Amygdala (tissue), 56 donors: ENCODE results near the gene ST7.
A peak's percentile ranks its signal among the peaks of the same experiment; 100 is the strongest.
"Not testable (repeated sequence)": the region's sequence is repeated elsewhere in the genome, so short reads cannot be mapped to it uniquely, and the experiment has no call there.

Experiments used
- DNase-seq, 56 donors: peaks; one replicate each; lab custom pipeline; 2025; lab: John Stamatoyannopoulos, UW

Gene ST7

DNA sequence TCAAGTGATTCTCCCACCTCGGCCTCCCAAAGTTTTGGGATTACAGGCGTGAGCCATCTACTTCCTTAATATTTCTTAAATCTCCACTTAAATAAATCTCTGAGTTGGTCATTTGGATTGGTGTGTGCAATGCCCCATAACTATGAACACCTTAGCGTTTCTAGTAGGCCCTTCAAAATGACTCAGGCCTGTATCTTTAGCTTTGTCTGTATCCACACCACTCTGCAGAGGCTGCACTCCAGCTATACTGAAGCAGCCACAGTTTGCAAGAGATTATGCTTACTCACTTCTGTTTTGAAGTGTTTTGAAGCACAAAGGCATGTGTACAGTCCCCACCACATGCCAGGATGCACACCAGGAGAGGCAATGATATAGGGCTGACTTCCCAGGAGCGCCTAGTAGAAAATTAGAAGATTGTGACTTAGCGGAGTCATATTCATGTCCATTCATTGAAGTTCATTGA is 2.4 kb upstream of the ST7 start:
- no peak for DNase-seq

DNA sequence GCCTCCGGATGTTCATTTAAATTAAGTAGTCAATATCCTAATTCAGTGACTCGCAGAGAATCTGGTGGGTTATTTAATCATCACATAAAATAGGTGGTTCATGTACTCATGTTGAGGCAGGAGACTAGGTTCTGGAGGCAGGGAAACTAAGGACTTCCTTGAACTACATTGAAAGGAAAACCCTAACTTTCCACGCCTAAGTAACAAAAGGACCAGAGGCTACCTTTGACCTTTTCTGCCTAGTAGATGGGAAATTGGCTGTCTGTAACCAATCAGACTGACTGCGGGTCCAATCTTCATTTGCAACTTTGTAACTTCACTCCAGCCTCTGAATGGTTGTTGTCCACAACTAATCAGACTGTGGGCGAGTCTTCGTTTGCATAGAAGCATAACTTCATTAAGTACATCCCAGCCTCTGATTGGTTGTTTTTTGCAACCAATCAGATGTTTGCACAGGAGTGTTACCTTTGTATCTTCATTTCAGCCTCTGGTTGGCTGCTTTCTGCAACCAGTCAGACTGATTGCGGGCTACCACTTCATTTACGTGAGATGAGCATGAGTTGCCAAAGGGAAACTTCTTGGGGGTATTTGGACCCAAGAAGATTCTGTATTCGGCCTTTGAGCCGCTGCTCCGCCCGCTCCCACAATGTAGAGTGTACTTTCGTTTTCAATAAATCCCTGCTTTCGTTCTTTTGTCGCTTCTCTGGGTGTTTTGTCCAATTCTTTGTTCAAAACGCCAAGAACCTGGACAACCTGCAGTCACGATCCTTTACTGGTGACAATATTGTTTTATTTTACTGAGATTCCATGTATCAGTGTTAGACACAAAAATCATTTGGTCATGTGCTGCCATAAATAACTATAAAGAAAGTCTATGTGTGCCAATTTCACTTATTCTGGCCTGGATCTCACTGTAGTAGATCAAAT is 1.7 kb upstream of the ST7 start:
- no peak for DNase-seq

DNA sequence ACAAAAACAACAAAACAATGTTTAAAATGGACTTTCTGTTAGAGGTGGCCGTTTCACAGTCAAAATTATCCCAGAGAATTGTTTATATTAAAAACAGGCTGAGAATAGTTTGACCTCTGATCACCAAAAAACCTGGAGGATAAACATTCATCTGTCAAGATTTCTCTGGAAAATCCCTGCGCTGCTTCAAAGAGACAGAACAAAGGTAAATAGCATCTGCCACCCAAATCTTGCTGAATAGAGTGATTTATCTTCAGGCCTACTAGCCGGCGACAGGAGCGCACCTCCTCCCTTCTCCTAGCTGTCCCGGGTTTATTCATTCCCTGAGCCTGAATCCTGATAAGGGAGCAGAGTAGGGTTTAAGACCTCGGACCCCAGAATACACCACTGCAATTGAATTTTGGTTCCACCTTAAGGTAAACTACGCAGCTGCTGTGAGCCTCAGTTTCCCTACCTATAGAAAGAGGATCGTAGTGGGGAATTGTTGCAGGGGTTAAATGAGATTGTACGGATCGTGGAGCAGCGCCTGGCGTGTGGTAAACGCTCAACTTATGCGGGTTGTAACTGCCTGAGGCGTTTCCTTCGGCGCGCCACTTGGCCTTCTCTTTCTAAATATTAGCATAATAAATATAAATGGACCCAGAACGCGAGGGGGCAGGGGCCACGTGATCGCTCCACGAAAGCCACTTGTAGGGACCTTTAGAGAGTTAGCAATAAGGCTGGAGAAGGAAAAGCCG is 498 bp upstream of the ST7 start:
- DNase-seq, result peak in 29 of 56 donors; percentile 13 to 73 (median 55)

DNA sequence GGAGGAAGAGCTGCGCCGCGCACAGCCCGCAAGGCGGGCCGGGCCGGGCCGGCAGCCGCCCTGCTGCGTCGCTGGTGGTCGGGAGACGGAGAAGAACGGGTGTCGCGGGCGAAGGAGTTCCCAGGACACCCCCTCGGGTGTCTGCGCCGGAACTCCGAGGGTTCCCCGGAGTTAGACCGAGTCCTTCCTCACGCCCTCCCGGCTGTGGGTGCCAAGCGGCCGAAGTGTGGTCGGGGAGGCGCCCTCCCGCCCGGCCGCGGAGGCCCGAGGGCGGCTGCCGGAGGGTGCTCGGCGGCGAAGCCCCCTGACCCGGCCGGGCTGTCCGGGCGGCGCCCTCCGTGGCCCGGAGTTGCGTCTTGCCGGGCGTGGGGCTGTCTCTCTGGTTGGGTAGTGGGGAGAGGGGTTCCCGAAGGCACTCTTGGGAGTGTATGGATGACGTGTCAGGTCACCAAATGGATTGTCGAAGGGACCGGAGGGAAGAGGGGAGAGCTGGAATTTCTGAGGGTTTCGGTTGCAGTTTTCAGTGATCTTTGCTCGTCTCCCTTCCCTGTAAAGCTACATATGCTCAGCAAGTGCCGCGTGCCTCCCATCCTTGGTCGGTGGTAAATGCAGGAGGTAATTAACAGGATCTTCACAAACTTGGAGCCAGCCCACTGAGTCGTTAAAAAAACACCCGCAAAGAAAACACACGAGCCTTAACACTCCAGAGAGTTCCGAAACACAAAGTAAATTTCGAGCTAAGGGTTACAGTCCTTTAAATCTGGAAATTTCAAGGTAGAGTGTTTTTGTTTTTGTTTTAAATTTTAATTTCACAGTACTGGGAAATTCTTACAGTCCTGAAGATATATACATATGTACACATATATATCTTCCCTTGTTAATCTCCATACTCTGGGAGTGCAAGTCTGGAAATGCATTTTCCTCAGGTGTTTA is 871 bp downstream of the ST7 start:
- peak in 46 of 56 donors; percentile 6 to 73 (median 42) for DNase-seq

DNA sequence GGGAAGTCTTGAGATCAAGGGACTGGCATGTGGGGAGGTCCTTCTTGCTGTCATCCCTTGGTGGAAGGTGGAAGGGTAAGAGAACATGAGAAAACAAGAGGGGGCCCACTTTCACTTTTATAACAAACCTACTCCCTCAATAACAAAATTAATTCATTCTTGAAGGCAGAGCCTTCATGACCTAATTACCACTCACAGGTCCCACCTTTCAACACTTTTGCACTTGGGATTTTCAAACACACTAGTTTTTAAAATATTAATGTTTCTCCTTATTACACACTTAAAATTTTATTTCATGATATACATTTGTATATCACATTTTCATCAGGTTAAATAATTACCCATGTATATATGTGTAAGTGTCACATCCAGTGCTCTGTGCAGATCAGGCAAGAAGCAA is 2.0 kb downstream of the ST7 start:
- DNase-seq, result no peak

DNA sequence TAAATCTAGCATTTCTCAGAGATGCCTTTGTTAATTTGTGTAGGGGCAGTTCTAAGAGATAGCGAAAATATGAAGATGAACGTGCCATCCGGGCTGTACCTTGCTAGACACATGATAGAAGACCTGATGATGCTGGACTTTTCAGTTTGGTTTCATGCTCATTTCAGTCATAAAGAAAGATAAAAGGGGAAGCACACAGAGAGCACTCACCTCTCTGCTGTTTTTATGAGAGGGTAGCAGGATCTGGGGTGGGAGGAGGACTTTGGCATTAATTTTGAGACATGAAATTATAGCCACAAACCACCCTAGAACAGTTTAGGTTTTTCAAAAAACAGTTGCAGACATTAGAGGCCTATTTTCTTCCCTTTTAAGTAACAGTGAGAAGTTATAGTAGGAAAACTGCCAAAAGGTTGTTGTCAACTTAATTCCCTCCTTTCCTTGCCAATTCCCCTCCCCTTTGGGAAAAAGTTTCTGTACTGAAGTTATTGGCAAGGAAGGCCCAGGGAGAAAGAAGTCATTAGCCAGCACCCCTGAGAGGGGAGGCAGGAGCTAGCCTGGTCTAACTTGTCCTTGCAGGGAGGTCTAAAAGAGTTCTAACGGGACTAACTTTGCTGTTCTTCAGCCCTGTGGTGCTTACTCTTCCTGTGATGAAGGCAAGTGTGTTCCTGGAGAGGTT is 2.6 kb downstream of the ST7 start:
- peak in 1 of 56 donors; percentile 1 for DNase-seq

DNA sequence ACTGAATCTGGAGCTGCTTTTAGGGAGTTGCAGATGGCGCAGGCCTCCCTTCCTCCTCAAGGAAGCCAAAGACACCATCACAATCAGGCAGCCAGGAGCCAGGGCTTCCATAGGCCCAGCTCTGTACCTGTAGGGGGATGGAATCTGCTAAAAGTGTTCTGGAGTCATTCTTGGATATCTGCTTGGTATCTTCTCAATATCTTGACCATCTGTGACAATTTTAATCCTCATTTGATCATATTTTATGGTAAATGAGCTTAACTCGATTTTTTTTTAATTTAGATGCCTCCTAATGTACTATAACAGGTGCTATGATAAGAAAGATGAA is 3.1 kb downstream of the ST7 start:
- DNase-seq, result no peak

DNA sequence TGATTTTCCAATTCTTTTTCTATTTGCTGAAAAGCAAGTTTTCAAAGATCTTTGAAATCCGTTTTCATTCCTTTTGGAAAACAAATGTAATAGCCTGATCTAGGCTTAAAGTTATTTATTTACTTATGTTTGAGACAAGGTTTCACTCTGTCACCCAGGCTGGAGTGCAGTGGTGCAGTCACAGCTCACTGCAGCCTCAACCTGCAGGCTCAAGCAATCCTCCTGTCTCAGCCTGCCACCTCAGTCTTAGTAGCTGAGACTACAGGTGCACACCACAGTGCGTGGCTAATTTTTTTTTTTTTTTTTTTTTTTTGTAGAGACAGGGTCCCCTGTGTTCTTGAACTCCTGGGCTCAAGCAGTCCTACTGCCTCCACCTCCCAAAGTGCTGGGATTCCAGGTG is 4.6 kb downstream of the ST7 start:
- no peak for DNase-seq

DNA sequence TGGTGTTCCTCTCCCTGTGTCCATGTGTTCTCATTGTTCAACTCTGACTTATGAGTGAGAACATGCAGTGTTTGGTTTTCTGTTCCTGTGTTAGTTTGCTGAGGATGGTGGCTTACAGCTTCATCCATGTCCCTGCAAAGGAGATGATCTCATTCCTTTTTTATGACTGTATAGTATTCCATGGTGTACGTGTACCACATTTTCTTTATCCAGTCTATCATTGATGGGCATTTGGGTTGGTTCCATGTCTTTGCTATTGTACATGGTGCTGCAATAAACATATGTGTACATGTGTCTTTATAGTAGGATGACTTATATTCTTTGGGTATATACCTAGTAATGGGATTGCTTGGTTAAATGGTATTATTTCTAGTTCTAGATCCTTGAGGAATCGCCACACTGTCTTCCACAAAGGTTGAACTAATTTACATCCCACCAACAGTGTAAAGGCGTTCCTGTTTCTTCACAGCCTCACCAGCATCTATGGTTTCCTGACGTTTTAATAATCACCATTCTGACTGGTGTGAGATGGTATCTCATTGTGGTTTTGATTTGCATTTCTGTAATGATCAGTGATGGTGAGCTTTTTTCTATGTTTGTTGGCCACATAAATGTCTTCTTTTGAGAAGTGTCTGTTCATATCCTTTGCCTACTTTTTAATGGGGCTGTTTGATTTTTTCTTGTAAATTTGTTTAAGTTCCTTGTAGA is 8.8 kb downstream of the ST7 start:
- not testable (repeated sequence) for DNase-seq

DNA sequence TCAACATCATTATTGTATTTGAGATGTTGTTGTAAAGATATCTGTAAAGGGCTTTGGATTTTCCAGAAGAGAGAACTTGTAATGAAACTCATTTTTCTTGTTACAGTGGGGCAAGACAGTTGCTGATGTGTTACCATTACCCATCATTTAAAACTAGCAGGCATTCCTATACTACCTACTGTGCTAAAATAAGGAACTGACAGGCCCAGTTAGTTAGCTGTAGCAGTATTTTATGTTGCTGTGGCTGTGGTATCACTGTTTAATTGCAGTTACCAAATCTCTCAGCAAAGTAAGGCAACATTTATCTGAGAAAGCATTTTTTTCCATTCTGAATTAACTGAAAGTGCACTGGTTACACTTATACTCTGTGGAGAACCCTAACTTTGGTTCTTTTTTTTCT is 9.9 kb downstream of the ST7 start:
- no peak for DNase-seq

DNA sequence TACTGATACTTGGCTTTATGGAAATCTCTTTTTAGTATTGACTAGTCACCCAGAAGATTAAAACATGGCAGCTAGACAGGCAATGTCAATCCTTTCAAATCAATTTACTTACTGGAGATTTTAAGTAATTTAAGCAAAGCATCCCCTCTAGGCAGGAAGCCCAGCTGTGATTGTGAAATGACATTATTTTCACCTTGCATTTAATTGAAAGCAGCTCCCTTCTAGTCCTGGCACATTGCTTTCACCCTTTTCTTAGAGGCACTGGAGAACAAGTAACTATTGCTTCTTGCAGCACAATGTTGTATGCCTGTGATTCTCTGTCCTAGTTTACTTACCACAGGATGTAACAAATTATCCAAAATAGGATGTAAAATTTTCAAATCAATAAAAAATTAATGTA is 13.3 kb downstream of the ST7 start:
- no peak for DNase-seq

DNA sequence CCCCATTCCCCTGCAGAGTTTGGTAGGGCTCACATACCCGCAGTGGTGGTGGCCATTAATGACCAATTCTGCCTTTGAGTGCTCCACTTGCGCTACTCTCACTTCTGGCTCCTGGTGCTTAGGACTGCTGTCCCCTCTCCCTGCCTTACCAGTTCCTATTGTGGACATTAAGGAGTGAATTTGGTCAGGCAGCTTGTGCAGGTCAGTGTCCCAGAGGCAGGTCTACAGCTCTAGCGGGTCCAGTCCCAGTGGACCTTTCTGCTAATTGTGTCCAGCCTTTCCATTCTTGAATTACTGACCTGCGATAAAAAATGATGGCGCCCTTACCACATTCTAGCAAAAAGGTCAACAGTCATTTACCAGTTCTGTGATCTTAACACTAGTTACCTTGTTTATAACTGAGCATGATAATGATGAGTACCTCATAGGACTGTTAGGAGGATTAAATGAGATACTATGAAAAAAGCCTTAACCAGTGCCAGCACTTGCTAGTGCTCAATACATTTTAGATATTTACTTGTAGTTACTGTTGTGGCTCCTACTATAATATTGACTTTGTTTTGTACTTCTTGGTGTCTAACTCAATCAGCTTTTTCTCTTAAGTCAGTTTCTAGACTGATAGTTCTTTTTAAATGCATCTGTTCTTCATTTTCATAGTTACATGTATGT is 14.1 kb downstream of the ST7 start:
- no peak for DNase-seq

DNA sequence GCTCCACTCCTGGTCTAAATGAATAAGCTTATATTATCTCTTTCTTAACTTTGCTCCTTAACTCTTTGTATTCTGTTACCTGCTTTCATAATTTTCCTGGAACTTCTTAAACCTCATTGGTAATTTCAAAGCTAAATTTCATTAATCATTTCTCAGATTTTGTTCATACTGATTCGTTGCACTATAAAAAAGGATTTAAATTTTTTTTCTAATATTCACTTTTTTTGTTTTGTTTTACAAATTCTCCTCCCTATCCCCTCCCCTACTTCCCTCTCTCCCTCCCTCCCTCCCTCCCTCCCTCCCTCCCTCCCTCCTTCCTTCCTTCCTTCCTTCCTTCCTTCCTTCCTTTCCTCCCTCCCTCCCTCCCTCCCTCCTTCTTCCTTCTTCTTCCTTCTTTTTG is 14.7 kb downstream of the ST7 start:
- DNase-seq, result no peak

DNA sequence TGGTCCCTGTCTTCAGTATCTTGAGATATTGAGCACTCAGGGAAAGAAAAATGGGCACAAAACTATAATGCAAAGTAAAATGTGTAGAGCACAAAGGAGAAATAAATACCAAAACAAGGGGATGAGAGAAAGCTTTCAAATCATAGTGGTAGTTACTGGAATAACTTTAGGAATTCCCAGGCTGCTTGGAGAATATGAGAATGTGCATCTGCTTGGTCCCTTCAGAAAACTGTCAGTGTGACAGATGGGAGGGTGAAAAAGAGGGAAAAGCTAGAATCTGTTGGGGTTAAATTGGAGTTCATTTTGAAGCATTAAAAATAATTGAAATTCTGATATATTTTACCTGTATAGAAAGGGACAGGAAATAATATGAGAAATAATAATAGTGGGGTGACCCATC is 15.3 kb downstream of the ST7 start:
- DNase-seq, result no peak

DNA sequence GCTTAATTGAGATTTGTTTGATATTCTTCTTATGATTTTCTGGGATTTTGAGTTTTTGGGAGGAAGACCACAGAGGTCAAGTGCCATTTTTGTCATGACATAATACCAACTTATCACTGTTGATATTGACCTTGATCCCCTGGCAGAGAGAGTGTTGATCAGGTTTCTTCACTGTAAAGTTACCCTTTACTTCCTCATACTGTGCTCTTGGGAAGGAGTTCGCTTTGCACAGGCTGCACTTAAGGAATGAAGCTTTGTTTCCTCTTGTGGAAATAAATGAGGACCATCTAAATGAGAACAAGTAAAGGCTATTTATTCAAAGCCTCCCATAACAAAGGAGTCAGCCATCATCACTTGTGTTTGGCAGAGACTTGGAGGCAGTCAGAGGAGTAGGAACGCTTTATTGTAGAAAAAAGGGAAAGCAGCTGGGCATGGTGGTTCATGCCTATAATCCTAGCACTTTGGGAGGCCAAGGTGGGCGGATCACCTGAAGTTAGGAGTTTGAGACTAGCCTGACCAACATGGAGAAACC is 16.1 kb downstream of the ST7 start:
- DNase-seq, result no peak

DNA sequence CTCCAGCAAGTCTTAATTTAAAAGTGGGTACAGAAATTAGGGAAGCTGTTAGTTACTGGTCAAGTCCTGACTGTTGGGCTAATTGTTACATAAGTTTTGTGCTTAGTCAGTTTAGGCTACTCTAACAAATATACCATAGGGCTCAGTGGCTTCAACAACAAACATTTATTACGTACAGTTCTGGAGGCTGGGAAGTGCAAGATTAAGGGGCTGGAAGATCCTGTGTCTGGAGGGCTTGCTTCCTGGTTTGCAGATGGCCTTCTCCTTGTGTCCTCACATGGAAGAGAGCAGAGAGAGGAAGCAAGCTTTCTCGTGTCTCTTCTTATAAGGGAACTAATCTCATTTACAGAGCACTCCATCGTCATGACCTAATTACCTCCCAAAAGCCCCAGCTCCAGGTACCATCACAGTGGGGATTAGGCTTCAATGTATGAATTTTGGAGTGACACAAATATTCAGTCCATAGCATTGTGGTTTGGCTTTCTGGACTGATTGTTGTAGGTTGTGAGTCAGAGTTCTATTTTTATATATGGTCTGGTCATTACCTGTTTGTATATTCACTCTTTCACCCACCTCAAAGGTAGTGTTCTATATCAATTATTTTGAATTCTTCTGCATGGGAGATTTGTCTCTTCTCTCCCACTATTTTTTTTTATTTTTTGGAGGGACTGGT is 17.1 kb downstream of the ST7 start:
- DNase-seq, result no peak

DNA sequence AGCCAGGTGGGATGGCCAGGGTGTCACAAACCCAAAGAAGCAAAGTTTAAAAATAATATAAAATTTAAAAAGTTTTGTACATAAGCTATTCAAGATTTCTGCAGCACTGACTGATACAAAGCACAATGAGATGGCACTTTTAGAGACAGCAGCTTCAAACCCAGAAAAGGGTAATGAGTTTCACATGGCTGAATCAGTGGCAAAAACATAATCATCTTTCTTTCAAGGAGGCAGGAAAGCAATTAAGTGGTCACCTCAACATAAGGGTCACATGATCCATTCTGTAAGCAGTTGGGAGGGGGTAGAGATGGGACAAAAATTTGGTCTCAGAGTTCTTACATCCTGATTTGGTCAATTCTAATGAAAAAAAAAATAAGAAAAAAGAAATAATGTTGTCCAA is 17.9 kb downstream of the ST7 start:
- not testable (repeated sequence) for DNase-seq

DNA sequence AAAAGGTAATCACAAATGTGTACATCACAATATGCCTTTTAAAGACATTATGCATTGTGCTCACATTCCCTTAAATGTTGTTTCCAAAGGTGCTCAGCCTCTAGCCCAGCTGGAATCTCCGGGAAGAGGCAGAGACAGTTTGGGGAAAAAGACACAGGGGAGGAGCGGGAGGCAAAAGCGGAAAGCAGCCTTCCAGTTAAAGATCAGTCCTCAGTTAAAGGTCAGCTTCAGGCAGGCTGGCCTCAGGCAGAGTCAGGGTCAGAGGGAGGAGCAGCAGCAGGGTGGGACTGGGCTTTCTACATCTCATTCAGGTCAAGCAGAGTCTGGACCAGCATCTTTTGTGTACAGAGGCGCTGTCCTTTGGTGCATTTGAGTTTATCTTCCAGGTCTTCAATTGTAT is 18.6 kb downstream of the ST7 start:
- no peak for DNase-seq
